KOPT-K1 (cell line): ENCODE data around the gene BLMH.
"Not testable (repeated sequence)": the region's sequence is repeated elsewhere in the genome, so short reads cannot be mapped to it uniquely, and the experiment has no call there.

Source experiments
- H3K27ac ChIP-seq: fragments of 200-600 bp; sonication (generic); 2 replicates; pipeline ENCODE4 v1.5.1; 2016; ENCODE audit warnings: antibody characterized with exemption, mild to moderate bottlenecking, low read depth, low read length; ENCODE audit not compliant: poor library complexity, severe bottlenecking
- H3K36me3 ChIP-seq: fragments of 200-600 bp; sonication (generic); 2 replicates; pipeline ENCODE4 v1.5.1; 2017; ENCODE audit warnings: antibody characterized with exemption, mild to moderate bottlenecking, low read length, moderate library complexity; ENCODE audit not compliant: insufficient read depth
- H3K9me3 ChIP-seq: fragments of 200-600 bp; sonication (generic); 2 replicates; pipeline ENCODE4 v1.5.1; 2017; ENCODE audit warnings: antibody characterized with exemption, low read length, mild to moderate bottlenecking; ENCODE audit not compliant: insufficient read depth, poor library complexity, severe bottlenecking

BLMH gene

DNA sequence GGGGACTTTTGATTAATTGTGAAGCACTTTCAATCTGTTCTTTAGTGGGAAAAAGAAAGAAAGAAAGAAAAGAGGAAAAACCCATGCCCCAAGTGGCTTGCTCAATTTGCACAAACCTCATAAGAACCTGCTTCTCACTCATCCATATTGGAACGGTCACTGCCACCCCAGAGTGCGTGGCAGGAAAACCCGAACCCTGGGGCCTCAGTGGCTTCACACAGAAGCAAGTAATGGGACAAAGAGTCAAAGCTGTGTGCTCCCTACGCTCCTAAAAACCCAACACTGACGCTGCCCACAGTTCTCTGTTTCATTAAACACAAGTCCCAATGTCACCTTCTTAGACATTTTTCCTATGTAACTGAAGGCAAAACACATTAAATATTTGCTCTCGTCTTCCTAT, 57.4 kb downstream of the BLMH start:
- no peaks in the 10 kb centered on the region for H3K36me3 ChIP-seq
- H3K27ac ChIP-seq: no peak overlapping the region

DNA sequence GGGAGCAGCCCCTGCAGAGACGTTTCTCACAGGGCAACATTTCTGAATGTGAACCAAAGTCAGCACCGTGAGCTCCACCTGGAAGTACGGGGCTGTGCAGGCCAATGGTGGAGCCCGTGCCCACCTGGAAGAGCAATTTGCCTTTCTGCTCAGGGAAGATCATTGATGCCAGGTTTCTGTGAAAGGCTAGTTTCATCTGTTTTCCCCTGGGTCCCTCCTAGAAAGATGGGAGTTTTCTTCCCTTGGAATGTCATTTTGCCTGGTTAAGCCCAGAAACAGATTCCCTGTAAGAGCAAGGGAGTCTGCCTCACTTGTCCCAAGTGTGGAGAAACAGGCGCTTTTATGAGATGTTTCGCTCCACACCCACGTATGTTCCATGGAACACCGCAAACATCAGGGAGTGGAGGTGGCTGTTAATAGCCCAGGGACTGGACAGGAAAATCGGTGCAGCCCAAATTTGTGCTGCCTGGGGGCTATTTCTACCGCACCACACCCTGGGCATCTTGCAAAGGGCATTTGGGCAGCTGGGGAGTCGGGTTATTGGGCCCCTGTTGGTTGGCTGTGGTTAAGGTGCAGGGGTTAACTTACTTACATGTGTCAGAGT, 58.8 kb downstream of the BLMH start:
- H3K27ac ChIP-seq: no peak overlapping the region
- H3K9me3 ChIP-seq: no peaks in the 10 kb centered on the region

More for the DNA sequence above, 57.4 kb downstream of the BLMH start:
- H3K9me3 ChIP-seq: no peaks in the 10 kb centered on the region

DNA sequence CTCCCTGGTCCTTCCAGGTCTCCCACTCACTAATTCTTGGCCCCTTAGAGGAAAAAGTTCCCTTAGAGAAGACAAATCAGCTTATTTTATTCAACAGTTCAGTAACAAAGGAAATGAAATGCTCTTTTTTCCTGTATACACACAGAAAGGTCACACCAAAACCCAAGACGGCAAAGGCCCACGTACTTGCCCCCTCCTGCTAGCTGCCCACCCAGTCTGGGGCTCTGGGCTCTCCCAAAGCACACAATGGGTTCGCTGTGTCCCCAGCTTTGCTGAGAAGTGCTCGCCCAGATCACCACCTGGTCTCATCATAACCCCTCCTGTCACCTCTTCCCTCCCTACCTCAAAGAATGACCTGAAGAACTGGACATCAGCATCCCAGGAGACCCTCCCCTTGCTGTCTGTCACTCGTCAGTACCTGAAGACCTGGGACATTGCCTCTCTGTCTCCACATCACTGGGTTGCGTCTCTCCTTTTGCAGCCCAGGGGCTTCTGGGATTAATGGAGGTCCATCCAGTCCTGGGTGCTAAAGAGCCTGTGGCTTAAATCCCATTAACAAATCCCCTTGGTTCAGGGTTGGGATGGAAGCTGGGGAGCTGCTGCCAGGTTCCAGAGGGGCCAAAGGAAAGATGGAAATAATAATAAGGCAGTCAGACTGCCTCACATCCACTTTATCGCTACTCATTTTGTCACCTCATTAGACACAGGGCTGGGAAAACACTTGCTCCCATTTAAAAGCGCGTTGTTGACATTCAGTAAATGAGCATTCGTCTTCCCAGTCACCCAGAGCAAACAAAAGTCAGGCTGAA, 59.5 kb downstream of the BLMH start:
- Histone ChIP-seq H3K27ac (no peak overlapping the region), H3K36me3 (no peaks in the 10 kb centered on the region), H3K9me3 (no peaks in the 10 kb centered on the region)

More for the DNA sequence above, 58.8 kb downstream of the BLMH start:
- no peaks in the 10 kb centered on the region for H3K36me3 ChIP-seq

DNA sequence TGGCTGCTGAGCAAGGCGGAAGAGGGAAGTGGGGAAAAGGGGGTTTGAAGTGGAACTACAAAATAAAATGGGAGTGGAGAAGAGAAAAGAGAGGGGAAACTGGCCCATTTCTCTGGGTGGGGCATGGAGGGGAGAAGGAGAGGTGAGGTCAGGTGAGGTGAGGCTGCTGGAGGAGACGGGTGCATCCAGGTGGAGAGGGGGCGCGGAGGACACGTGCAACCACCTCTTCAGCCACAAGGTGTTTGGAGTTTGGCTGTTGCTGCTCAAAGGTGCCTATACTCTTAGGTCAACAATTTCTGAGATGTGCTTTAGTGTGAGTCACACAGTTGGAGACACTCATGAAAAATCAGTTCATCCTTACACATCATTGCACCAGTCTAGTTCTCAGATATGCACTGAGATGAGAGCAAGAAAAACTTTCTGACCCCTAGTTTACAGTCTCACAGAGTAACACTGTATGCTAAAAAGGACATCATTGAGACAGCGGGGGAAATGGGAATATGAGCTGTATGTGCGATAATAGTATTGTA, 61.1 kb downstream of the BLMH start:
- no peak overlapping the region for H3K27ac ChIP-seq
- no peaks in the 10 kb centered on the region for H3K36me3 ChIP-seq
- no peaks in the 10 kb centered on the region for H3K9me3 ChIP-seq

DNA sequence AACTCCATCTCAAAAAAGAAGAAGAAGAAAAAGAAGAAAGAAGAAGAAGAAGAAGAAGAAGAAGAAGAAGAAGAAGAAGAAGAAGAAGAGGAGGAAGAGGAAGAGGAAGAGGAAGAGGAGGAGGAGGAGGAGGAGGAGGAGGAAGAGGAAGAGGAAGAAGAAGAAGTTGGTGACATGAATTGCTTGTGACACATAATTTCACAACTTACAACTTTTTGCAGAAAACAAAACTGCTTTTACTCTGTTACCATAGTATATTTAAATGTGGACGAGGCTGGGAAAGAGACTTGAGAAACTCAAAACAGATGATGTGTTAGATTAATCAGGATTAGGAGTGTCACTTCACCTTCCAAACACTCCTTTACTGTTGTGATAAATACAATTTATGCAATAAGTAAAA, 61.7 kb downstream of the BLMH start:
- not testable (repeated sequence) for H3K36me3 ChIP-seq, H3K27ac ChIP-seq, H3K9me3 ChIP-seq

DNA sequence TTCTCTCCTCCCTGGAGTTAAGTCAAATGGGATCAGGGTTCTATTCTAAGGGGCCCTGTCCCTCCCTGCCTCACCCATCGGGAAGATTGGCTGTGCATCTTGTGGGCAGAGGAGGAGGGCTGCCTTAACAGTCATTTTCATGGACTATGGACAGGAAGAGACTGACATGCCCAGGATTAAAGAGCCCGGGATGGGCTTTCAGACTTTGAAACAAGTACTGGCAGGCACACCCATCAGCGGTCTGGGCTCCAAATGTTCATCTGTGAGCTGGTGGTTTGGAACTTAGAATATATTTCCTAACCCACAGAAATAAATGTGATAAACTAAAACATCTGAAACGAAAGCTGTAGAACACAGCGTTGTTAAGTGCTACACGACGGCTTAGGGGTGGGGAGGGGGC, 62.7 kb downstream of the BLMH start:
- Histone ChIP-seq H3K9me3 (no peaks in the 10 kb centered on the region), H3K27ac (no peak overlapping the region), H3K36me3 (no peaks in the 10 kb centered on the region)

DNA sequence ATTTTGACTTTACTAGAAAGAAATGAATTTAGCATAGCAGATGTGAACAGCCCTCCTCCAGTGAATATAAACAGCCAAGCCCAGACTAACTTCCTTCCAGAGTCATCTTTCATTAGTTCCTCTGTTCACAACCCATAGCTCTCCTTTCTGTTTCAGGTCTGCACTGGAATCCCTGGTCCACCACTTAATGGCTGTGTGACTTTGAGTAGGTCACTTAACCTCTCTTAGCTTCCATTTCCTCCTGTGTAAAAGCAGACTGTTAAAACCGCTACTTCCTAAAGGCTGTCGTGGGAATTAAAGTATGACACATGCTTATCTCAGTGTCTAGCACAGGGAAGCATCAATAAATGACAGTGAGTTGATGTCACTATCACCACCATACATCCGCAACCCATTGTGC, 63.7 kb downstream of the BLMH start:
- Histone ChIP-seq H3K27ac (no peak overlapping the region), H3K36me3 (no peaks in the 10 kb centered on the region), H3K9me3 (no peaks in the 10 kb centered on the region)

DNA sequence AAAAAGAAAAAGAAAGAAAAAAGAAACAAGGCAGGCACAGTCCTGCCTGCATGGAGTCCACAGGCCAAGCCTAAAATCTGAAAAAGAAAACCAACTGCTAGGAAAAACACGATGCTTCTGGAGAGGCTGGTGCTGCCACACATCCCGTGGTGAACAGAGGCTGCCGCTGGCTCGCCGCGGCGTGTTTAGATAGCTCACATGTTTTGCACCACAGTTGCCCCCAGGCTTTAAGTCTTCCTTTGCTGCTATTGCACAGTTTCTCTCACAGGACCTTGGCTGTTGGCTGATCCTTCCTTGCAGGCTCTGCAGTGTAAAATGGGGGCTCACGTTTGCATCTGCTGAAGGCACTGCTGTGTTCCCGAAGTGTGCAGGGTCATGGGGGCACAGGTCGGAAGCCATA, 64.9 kb downstream of the BLMH start:
- no peaks in the 10 kb centered on the region for H3K9me3 ChIP-seq
- H3K36me3 ChIP-seq: no peaks in the 10 kb centered on the region
- no peak overlapping the region for H3K27ac ChIP-seq

DNA sequence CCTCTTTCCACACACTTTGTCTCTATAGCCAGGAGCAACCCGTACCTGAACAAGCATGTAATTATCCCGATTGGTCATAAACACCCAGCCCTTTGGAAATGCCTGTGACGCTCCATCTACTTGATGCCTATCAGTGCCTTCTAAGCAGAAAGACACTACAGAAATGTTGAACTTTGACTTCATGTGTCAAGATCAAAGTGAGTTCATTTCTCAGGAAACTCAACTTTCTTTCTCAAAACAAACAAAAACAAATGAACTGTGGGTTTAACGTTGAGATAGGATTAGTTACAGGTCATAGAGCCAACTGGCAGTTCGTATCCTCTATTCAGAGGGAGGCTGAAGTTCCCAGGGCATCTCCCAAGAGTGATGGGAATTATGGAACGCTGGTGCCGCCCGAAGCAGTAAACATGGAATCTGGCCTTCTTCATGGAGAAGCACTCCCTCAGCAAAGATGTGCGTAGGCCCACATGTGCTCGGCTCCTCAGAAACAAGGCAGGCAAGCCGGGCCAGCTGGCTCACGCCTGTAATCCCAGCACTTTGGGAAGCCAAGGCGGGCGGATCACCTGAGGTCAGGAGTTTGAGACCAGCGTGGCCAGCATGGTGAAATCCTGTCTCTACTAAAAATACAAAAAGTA, 65.7 kb downstream of the BLMH start:
- Histone ChIP-seq H3K36me3 (no peaks in the 10 kb centered on the region), H3K27ac (no peak overlapping the region), H3K9me3 (no peaks in the 10 kb centered on the region)

DNA sequence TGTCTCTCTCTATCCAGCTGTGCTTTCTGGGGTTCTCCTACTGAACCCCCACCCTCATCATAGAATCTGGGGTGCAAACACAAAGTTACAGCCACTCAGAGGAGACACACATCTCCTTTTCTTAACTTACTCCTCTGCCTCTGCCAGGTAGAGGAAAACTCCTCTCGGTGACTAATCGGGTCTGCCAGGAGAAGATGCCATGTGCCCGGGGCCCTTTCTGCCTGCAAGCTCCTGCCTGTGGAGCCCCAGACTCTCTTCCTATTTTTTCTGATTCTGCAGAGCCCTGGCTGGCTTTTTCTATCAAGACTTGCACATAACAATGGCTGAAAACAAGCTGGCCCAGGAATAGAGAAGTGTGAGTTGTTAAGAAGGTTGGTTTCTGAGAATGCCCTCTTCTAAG, 66.6 kb downstream of the BLMH start:
- Histone ChIP-seq H3K9me3 (no peaks in the 10 kb centered on the region), H3K36me3 (no peaks in the 10 kb centered on the region), H3K27ac (no peak overlapping the region)

DNA sequence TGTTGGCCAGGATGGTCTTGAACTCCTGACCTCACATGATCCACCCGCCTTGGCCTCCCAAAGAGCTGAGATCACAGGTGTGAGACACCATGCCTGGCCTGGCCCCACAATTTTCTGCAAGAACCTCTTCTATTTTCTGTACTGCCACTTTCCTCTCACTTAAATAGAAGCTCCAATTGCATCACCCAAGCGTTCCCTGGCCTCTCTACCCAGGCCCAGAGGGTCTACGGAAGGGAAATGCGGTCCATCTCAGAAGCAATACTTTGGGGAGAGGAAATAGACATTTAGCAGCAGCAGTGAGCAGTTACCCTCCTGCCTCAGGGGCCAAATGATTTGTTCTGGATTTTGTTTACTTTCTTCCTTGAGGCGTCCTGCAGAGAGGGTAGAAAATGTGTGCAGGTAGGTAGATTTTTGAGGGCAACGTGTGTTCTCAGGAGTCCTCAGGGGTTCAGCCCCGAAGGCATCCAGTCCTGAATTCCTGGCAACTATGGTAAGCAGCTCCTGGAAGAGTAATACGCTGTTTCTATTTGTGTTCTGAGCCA, 67.3 kb downstream of the BLMH start:
- Histone ChIP-seq H3K9me3 (no peaks in the 10 kb centered on the region), H3K36me3 (no peaks in the 10 kb centered on the region), H3K27ac (no peak overlapping the region)

DNA sequence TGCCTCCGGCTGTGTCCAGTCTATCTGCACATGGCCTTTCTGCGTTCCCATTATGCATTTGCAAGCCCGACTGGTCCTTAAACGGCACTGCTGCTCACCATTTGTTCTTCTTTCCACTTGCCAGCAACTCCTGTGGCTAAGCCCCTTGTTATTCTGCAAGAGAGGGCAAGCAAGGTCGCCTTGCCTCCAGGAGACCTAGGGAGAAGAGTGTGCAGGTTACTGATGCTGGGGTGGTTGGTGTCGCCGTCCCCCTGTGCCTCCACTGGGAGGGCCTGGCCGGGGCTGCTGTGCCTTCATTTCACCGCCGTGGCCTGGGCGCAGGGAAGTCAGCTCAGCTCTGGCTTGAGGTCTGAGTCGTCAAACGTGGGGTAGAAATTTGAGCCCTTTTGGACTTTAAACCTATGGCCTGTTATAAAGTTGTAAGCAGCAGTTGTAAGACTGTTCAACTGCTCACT, 69.0 kb downstream of the BLMH start:
- no peak overlapping the region for H3K27ac ChIP-seq
- no peaks in the 10 kb centered on the region for H3K9me3 ChIP-seq
- no peaks in the 10 kb centered on the region for H3K36me3 ChIP-seq

DNA sequence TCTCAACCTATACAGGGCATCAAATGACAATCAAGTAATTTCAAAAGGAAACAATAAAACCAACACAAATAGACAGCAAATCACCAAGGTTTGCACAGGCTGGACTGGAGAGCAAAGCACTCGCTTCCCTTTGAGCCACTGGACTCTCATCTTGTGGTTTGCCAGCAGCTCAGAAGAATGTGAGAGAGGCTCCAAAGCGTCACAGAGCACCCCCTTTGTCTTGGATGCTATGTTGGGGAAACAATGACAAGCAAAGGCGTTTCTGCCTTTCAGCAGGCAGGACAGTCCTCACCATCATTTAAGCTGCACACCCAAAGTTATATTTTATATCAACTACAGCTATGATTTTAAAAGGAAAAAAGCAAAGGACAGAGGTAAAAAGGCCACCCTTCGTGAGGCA, 69.5 kb downstream of the BLMH start:
- H3K27ac ChIP-seq: no peak overlapping the region
- H3K36me3 ChIP-seq: no peaks in the 10 kb centered on the region
- H3K9me3 ChIP-seq: no peaks in the 10 kb centered on the region

DNA sequence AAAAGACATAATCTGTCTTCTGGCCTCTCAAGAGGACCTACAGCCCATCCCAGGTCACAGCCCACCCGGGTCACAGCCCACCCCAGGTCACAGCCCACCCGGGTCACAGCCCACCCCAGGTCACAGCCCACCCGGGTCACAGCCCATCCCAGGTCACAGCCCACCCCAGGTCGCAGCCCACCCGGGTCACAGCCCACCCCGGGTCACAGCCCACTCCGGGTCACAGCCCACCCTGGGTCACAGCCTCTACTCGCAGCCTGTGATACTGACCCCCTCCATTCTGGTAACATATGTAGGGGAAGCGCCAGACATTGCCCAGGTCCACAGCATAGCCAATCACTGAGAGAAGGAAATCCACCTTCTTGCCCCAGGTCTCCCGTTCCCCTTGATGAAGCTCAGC, 70.4 kb downstream of the BLMH start:
- Histone ChIP-seq H3K36me3 (no peaks in the 10 kb centered on the region), H3K9me3 (no peaks in the 10 kb centered on the region), H3K27ac (no peak overlapping the region)

DNA sequence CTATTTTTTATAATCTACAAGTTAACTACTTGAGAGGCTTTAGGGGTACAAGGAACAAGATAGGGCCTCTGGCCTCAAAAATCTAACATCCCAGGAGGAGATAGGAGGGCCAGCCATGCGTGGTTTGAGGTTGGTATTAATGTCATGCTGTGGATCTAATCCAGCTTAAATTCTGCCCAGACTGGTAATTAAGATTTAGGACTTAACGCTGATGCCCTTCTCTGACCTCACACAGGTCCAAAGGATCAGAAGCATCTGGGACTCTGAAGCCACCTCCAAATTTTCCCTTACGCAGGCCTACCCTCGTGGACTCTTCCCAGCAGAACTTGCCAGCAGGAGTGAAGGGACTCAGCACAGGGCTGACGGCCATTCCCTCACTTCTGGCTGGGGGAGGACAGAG, 71.3 kb downstream of the BLMH start:
- Histone ChIP-seq H3K27ac (no peak overlapping the region), H3K36me3 (no peaks in the 10 kb centered on the region), H3K9me3 (no peaks in the 10 kb centered on the region)
